Stimulated activated CD4-positive, alpha-beta T cell treated with anti-CD3 and anti-CD28 coated beads, Interleukin-2, amount 100 ng/mL, for 48 hours (primary cell): ENCODE measurements around the gene BEST4.
"Not testable (repeated sequence)": the region's sequence is repeated elsewhere in the genome, so short reads cannot be mapped to it uniquely, and the experiment has no call there.

Experiments
- DNase-seq, 2 donors: peaks; one replicate each; pipeline ENCODE4 v3.0.0-alpha.2; 2020

Gene BEST4

DNA sequence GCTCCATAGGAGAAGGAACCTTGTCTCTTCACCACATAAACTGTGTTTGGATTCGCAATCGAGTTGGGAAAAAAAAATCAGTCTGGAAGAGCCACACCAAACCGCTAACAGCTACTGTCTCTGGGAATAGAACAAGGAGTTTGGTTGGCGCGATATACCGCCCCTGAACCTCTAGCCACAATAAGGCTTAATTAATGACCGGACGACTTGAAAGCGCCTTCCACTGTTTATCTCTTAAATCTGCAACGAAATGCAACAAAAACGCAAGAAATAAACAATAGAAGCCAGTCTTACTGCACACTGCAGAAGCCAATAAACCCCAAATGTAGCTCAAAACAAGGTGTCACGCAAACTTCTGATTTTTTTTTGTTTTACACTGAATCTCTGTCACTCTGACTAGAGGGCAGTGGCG is 31.2 kb upstream of the BEST4 start:
- no peak for DNase-seq

DNA sequence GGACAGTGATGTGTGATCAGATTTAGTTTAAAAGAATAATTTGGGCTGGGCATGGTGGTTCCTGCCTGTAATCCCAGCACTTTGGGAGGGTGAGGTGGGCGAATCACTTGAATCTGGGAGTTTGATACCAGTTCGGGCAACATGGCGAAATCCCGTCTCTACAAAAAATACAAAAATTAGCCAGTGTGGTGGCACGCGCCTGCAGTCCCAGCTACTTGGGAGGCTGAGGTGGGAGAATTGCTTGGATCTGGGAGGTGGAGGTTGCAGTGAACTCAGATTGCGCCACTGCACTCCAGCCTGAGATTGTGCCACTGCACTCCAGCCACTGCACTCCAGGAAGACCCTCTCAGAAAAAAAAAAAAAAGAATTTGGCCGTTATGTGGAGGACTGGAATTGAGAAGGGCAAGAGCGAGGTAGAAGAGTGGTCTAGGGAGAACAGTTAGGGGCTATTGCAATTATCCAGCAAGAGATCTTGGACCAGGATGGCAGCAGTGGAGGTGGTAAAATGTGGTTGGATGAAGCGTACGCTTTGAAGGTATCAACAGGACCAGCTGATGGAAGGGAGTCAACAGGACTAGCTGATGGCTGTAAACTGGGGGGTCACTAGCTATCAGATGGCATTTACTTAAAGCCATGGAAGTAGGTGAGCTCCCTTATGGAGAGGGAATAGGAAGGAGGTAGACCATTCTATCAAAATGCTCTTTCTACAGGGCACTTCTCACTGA is 30.0 kb upstream of the BEST4 start:
- DNase-seq: no peak

DNA sequence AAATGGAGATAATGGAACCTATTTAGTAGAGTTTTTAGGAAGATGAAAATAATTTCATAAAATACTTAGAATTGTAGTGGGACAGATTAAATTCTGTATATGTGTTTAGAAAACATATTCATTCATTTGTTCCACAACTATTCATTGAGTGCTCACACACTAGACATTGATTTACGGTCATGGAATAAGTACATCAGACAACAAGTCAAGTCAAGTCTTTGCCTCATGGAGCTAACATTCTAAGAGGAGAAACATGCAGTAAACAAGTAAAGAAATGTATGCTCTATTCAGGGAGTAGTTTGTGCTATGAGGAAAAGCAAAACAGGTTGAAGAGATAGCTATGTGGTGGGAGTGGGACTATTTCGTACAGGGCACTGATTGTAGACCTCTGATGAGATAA is 29.3 kb upstream of the BEST4 start:
- DNase-seq: no peak

DNA sequence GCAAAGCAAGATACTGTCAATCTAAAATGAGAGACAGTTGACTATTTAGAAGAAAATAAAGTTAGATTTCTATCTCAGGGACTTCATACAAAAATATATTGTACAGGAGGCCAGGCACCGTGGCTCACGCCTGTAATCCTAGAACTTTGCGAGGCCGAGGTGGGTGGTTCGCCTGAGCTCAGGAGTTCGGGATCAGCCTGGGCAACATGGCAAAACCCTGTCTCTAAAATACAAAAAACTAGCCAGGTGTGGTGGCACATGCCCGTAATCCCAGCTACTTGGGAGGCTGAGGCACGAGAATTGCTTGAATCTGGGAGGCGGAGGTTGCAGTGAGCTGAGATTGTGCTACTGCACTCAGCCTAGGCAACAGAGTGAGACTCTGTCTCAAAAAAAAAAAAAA is 28.0 kb upstream of the BEST4 start:
- not testable (repeated sequence) for DNase-seq

DNA sequence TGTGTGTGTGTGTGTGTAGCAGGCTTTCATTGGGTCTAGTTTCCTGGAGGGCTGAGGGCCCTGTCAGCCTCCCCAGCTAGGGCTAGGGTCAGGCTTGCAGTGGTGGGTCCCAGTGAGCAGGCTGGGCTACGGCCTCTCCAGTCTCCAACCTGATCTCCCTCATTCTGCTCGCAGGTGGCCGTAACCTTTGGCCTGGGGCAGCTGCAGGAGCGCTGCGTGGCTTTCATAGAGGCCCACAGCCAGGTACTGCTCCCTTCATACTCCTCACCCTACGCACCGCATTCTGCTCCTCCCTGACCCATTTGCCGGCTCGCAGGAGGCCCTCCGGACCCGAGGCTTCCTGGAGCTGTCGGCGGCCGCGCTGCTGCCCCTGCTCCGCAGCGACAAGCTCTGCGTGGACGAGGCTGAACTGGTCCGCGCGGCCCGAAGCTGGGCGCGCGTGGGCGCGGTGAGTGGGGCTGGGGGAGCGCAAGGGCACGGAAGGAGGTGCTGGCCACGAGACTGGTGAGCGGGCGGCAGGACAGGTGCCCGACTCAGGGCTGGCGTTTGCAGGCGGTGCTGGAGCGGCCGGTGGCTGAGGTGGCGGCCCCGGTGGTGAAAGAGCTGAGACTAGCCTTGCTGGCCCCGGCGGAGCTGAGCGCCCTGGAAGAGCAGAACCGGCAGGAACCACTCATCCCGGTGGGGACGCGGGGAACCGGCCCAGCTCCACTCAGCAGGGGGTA is 25.0 kb upstream of the BEST4 start:
- DNase-seq: no peak

DNA sequence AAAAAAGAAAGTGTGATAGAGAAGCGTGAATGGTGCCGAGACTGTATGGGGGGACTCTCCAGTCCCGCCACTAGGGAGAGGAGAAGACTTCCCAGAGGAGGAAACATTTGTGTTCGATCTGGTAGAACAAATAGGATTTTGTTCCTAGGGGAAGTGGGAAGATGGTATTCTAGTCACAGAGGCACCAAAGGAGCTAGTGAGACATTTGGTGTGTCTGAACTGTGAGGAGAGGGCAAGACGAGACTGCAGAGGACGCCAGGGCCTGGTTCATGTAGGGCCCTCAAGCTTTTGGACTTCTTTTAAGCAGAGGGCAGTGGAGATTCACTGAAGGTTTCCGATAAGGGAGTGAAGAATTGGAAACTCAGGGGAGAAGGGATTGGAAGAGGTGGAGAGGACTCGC is 23.3 kb upstream of the BEST4 start:
- DNase-seq: no peak

DNA sequence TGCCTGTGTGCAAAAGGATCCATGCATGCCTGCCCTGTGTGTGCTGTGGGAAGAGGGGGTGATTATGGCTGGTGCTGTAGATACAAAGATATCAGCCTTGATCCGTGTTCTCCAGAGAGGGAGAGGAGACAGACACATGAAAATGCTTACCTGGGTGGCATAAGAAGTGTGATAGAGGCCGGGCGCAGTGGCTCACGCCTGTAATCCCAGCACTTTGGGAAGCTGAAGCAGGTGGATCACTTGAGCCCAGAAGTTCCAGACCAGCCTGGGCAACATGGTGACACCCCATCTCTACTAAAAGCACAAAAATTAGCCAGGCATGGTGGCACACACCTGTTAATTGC is 22.8 kb upstream of the BEST4 start:
- DNase-seq: not testable (repeated sequence)

DNA sequence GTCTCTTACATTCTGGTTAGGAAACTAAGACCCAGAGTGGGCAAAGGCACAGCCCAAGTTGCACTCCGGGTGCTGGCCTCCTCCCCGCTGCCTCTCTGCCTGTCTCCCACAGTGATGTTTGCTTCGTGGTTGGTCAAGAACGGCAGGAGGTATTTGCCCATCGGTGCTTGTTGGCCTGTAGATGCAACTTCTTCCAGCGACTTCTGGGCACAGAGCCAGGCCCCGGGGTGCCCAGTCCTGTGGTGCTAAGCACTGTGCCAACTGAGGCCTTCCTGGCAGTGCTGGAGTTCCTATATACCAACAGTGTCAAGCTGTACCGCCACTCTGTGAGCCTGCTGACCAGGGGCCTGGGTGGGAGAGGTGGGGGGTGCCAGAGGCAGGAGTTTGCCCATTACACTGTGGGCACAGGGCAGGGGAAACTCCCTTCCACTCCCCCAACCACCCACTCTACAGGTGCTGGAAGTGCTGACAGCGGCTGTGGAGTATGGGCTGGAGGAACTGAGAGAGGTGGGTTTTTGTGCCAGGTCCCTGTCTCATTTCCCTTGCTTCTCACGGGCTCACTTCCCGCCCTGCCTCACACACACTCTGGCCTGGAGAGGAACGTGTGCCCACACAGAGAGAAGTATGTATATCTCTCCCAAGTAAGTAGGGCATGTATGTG is 22.3 kb upstream of the BEST4 start:
- DNase-seq: no peak

DNA sequence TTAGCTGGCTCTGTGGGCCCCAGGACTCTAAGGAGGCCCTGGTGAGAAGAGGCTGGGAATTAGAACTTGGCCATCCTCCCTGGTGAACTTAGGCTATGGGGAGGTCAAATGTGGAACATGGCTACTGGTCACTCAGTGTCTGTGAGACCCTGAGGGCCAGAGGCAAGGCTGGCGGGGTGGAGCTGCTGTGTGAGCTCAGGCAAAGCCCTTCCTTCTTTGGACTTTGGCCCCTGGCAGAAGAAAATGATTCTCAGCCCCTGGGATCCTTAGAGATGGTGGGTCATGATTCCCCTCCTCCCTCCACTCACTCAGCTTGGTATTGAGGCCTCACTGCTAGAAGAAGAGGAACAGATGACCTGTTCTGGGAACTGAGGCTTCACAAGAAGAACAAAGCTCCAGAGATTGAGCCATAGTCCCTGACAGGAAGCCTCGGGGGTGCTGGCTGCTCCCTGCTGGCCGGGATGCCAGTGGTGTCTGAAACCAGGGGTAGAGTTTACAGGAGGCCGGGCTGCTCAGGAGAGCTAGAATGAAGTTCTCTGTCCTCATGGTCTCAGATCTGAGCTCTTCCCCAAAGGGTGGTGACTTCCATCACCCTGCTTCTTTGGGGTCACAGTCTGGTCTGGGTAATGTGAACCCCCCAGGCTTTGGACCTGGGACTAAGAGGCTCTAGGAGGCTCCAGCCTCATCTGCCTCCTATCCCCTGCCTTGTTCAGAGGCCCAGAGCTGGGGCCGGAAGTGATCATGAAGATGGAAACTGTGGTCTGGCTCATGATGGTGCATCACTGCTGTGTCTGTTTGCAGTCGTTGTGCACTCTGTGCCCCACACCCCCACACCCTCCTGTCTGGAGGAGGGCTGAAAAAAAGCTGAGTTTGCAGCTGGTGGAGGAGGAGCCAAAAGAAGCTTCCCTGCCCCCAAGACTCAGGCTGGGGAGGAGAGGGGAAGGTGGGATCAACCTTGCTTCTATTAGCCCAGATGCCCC is 21.3 kb upstream of the BEST4 start:
- DNase-seq: peak; percentile 77

DNA sequence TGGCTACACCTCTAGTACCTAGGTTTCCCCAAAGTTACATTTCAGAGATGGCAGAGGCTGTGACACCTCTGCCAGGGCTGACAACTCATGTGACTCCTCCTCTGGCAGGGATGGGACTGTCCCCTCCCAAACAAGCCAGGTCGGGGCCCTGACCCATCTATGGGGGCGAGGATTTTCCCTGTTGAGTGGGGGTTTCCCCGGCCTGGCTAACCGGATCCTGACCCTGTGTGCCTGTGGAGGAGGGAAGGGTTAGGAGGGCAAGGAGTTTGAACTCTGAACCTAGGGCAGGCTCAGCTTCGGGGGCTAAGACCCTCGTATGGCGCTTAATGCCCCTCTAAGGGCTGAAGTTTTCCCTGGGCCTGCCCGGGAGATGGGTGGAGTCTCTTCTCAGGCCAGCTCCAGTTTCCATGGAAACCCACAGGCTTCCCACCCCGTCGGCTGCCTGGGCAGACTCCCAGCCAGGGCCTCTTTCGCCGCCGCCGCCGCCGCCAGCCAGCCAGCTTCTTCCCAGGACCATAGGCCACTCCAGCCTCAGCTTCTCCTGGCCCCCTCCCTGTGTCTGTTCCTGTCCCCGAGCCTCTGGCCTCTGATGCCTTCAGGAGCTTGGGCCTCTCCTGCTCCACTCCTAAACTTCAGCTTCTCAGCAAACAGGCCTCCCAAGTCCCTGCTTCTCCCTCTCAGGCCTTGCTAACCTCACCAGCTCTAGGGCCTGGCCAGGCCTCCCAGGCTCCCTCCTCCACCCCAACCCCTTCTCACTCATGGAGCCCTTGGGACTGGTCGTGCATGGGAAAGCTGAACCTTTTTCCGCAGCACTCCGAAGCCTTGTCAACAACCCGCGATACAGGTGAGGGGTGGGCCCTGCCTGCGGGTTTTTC is 20.3 kb upstream of the BEST4 start, which contains the start of gene BTBD19:
BTBD19 (plus strand) TSS at position 461 of the 875 bp plus-strand sequence; CDS start at position 759, 298 bp downstream.
- peak; percentile 67 to 73 for DNase-seq

DNA sequence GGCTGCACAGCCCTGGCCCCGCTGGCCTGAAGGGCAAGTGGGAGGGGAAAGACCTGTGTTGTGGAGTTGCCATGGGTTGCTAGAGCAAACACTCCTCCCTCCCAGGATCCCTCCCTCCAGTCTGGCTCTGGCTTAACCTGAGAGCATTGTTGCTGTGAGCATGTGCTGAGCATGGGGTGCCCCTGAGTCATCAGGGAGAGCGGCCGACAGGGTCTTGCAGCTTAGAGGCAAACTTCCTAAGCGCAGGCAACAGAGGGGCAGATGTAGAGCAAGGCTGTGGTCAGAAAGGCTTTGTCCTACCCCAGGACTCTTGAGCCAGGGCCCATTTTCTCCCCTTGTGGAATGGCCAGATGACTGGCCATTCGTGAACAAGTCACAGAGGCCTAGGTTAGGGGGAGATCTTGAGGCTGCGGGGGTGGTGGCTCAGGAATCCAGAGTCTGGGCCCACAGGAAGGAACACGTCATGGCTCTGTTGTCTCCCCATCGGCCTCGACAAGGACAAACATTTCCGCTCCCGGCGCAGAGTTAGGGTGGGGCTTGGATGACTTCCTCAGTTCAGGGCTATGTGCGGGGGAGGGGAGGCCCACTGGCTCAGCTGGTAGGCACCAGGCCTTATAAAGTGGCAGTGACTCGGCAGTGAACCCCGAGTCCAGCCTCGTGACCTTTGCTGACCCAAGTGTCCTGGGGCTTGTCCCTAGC is 19.5 kb upstream of the BEST4 start:
- DNase-seq: peak; percentile 79 to 84

DNA sequence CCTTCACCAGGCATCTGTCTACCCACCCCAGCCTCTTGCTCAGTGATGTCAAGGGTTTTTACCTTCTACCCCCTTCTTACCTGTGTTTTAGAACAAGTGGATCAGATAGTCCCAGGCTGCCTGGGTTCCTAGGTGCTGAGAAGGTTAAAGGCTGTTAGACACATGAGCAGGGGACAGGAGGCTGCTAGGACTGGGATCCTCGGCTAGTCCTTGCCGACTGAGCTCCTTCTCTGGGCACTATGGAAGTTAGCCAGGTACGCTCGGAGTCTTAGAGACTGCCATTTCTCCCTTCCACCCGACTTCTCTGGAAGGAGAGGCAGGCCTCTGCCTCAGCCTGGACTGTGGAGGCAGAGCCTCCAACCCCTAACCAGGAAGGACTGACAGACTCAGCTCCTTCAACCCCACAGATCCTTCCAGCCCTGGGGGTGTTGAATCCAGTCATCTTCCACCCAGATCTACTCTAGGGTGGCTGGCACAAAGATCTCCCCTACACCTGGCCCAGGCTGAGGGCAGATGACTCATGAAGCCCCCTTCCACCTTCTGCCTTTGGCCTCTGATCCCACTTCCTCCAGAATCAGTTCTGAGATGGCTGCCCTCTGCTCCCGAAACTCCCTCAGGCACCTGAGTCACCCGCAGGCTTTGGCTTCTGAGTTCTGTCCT is 18.9 kb upstream of the BEST4 start, which contains the start of gene DYNLT4:
DYNLT4 (minus strand) TSS at position 648 of the 660 bp plus-strand sequence. CDS start 683 bp downstream, outside the sequence.
- DNase-seq: no peak

DNA sequence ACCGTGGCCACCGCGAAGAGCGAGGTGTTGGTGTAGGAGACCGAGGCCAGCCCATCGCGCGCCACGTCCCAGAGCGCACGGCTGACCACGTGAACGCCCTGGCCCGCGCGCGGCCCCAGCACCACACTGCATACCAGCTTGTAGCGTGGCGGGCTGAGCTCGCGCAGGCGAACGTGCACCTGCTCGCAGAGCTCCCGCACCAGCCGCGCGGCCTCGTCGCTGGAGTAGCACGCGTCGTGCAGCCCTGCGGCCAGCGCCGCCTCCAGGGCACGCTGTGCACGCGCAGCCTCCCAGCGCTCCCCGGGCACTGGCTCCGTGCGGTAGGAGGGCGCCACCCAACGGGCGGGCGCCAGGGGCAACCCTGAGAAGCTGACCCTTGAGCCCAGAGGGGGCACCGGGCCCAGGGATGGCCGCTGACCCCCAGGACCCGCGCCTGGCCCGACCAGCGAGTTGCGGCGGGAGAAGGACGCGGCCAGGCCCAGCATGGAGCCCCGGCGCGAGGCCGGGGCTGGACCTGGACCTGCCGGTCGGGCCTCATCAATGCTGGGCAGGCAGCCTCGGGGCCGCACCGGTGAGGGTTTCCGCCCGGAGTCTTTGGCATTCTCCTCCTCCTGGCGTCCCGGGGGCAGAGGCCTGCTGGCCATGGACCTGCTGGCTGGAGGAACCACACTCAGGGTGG is 18.2 kb upstream of the BEST4 start:
- DNase-seq: no peak

DNA sequence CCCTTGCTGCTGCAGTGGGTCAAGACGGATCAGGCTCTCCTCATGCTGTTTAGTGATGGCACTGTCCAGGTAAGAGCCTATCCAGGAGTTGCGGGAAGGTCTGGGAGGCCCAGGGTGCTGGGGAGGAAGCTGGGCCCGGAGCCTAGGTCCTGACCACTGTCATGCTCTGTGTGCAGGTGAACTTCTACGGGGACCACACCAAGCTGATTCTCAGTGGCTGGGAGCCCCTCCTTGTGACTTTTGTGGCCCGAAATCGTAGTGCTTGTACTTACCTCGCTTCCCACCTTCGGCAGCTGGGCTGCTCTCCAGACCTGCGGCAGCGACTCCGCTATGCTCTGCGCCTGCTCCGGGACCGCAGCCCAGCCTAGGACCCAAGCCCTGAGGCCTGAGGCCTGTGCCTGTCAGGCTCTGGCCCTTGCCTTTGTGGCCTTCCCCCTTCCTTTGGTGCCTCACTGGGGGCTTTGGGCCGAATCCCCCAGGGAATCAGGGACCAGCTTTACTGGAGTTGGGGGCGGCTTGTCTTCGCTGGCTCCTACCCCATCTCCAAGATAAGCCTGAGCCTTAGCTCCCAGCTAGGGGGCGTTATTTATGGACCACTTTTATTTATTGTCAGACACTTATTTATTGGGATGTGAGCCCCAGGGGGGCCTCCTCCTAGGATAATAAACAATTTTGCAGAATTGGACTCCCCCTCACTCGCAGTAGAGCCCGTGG is 17.5 kb upstream of the BEST4 start:
- DNase-seq: no peak

DNA sequence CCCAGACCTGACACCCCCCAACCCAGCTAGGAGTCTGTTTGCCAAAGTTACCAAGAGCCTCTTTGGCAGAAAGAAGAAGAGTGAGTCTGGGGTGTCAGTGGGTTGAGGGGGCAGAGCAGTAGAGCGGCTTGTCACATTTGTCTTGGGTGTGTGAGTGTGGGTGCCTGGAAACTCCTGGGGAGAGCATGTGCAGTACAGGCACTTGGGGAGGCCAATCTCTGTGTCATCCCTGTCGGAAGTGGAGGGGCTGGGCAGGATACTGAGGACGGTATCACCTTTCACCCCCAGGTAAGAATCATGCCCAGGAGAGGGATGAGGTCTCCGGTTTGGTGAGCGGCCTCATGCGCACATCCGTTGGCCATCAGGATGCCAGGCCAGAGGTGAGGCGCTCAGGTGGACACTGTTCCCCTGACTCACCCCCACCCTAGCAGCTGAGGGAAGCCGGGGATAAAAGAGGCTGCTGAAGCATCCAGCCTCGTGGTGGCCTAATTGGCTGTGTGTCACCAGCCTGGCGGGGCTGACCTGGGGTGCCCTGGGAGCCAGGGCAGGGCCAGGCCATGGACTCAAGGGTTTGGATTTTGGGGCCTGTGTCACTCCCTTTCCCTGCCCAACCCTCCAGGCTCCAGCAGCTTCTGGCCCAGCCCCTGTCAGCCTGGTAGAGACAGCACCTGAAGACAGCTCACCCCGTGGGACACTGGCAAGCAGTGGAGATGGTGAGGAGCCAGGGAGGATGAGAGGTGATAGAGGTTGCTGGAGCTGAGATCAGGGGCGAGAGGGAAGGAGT is 15.5 kb upstream of the BEST4 start:
- no peak for DNase-seq

DNA sequence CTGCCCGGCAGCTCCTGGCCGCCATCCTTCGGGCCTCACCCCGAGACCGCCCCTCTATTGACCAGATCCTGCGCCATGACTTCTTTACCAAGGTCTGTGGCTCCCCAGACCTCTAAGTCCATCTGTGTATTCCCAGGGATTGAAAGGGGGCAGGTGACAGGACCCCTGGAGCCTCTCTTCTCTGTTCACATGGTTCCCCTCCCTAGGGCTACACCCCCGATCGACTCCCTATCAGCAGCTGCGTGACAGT is 15.0 kb upstream of the BEST4 start:
- DNase-seq: no peak

DNA sequence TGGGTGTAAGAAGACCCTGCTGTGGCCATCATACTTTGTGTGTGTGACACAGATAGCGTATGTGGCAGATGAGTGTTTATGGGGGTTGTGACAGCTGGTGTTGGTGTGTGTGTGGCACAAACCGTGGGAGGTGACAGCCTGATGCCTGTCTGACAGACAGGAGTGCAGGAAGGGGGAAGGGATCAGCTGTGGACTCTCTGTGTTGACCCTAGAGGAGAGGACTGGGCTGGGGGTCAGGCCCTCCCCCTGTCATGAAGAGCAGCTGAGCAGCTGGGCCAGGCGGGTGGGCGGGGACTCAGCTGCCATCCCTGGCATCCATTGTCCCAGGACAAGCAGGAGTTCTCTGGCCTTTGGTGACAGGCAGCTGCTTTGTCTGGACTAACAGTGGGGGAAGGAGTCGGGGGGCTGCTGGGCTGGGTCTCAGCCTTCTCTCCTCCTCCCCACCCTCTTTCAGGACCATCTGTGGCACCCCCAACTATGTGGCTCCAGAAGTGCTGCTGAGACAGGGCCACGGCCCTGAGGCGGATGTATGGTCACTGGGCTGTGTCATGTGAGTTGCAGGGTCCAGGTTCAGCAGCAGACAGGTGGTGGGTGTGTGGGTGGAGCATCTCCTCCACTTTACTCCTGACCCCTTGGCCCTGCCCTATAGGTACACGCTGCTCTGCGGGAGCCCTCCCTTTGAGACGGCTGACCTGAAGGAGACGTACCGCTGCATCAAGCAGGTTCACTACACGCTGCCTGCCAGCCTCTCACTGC is 14.5 kb upstream of the BEST4 start:
- DNase-seq: no peak
